AG20443 (cell line): ENCODE data around the gene CLEC16A.

Experiments used
- DNase-seq: peaks from one replicate; pipeline ENCODE4 v3.0.0; 2012; ENCODE audit warnings: low spot score, mixed read lengths

Gene CLEC16A

DNA sequence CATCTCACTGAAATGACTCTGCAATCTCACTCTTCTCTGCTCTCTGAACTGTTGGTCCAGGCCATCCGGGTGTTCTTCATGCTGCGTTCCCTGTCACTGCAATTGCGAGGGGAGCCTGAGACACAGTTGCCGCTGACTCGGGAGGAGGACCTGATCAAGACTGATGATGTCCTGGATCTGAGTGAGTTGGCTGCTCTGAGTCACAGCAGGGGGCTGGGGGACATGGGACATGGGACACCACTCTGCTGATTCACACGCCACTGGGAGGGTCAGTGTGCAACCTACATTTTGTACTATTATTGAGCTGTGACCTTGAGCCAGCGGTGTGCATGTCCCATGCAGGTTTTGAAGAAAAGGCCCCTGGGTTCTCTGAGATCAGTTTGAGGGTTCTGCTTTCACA, 116.5 kb downstream of the CLEC16A start:
- DNase-seq, result no peak

GRCh38 chr16:11061629-11062270, 117.4 kb downstream of the CLEC16A start:
- no peak for DNase-seq

- DNase-seq, result no peak
Observed at GRCh38 chr16:11063448-11064201, 119.3 kb downstream of the CLEC16A start.

- DNase-seq, result no peak
Observed at GRCh38 chr16:11064202-11064540, 119.8 kb downstream of the CLEC16A start.

DNA sequence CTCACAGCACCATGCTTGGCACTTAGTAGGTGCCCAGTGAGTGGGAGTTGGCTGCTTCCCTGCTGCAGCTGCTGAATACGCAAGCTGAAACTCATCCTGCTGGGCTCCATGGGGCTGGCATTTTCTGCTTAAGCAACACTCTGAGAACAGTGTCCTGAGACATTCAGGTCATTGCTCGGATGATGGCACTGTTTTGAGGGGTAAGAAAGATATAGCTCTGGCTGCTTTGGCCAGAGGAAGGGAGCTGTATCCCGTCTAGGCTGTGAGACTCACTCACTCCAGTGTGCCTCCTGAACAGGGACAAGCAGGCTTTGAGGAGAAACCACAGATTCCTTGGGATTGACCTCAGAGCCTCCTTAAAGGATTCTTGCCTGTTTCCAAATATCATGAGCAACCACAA, 120.5 kb downstream of the CLEC16A start:
- DNase-seq, result peak; percentile 40

- DNase-seq, result no peak
Observed at GRCh38 chr16:11066261-11066870, 122.0 kb downstream of the CLEC16A start.

DNA sequence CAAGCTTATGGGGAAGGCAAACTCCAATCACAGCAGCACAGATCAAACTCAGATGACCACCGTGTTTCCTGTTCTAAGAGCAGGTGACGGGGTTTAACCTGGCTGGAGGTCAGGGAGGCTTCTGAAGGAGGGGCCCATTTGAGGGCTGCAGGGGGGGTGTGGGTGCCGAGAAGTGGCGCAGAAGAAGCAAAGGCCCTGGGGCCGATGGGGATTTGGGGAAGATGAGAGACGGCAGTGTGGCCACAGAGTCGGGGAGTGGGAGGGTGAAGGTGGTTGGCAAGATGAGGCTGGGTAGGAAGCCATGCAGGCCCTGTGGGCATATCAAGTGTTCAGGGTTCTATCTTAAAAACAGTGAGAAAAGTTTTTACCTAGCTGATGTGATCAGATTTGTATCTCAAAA, 122.9 kb downstream of the CLEC16A start:
- no peak for DNase-seq

DNA sequence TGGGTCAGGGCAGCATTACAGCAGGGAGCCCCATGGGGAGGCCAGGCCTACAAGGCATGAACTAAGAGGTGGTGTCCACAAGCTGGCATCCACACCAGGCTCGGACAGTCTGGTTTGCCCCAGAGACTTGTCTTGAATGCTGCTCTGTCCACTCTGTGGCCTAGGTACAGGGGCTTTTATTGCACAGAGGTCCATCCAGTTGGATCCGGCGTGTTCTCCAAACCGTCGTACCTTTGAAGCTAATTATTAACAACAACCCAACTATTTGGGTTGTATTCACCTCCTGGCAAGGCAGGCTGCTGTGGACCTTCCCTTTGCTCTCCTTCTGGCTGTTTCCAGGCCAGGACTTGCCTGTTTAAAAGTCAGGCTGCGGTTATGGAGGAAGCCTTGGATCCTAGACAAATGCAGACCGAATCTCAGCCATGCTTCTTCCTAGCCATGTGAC, 123.4 kb downstream of the CLEC16A start:
- DNase-seq, result no peak

DNA sequence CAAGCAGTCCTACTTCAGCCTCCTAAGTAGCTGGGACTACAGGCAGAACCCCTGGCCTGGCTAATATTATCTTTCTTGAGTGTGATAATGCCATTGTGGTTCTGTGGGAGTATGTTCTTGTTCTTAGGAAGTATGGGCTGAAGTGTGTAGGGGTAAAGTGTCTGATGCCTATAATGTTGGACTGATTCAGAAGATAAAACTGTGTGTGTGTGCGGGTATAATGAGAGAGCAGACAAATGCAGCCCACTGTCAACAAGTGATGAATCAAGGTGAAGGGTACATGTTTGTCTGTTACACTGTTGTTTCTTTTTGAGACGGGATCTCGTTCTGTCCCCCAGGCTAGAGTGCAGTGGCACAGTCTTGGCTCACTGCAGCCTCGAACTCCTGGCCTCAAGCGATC, 127.5 kb downstream of the CLEC16A start:
- DNase-seq, result no peak

GRCh38 chr16:11072420-11073153, 128.2 kb downstream of the CLEC16A start:
- DNase-seq, result no peak

GRCh38 chr16:11073407-11073999, 129.1 kb downstream of the CLEC16A start:
- no peak for DNase-seq

GRCh38 chr16:11074131-11074530, 129.8 kb downstream of the CLEC16A start:
- no peak for DNase-seq

GRCh38 chr16:11075163-11075562, 130.8 kb downstream of the CLEC16A start:
- DNase-seq, result no peak

- no peak for DNase-seq
Observed at GRCh38 chr16:11076259-11077018, 132.1 kb downstream of the CLEC16A start.

GRCh38 chr16:11078812-11079459, 134.6 kb downstream of the CLEC16A start:
- peak; percentile 84 for DNase-seq

DNA sequence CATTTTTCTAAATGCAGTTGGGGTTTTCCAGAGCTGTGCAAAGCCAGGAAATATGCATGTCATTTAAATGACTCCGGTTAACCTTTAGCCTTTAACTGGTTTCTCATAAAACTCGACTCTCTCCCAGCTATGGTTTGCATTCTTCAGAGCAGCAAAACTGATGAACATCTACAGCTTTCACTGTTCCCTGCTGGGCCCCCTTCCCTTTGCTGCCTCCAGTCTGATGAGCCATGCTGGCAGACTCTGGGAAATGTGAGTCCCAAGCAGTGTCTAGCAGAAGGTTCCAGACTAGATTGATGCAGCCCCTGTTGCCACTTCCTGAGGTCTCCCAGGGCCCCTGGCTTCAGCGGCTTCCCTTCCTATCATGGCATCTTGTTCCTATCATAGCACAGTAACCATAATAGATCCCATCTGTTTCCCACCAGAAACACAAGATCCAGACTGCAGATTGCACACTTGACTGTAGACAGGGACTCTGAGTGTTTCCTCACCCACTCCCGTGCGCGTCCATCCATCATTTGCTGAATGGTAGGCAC, 135.4 kb downstream of the CLEC16A start:
- peak; percentile 75 for DNase-seq

GRCh38 chr16:11080327-11080967, 136.1 kb downstream of the CLEC16A start:
- DNase-seq, result no peak

DNA sequence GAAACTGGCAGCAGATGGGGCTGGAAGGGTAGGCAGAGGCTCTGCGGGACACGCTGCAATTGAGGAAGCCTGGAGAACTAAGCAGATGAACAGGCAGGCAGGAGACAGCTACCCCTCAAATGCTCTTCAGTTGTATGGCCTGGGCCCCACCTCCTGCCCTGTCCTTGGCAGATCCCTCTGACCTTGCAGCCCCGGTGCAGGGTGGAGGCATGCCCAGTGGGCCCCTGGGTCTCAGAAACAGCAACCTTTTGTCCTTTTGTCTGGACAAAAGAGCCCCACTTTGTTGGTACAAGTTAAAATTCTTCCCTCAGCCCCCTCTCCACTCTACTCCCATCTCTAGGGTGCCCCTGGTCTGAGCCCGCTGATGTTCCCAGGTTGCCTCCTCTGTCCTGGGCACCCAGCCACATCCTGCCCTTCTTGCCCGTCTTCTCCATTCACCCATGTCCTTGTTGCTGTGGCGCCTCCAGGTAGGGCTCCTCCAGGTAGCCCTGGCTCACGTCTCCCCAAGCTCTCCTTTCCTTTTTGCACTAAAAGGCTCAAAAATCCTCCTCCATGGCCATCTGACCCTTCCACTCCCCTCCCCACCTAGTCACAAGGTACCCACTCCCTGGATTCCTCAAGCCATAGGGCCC, 136.8 kb downstream of the CLEC16A start:
- DNase-seq, result no peak

- no peak for DNase-seq
Observed at GRCh38 chr16:11082108-11082859, 137.9 kb downstream of the CLEC16A start.
